Inflammatory macrophage (primary cell): ENCODE measurements around the gene ARFGEF3.
A peak's percentile ranks its signal among the peaks of the same experiment; 100 is the strongest.
"Not testable (repeated sequence)": the region's sequence is repeated elsewhere in the genome, so short reads cannot be mapped to it uniquely, and the experiment has no call there.

Experiments used
- DNase-seq, 2 donors: peaks; one replicate each; pipeline ENCODE4 v3.0.0-alpha.2; 2020 to 2022
- total RNA-seq, 18 experiments: gene quantifications; one replicate each; lab custom pipeline; 2026; ENCODE audit warnings: mixed read lengths in 6 of 18, inconsistent platforms in 2 of 18; lab: John Stamatoyannopoulos, UW

ARFGEF3 gene
- 2.5 to 15.9 (median 7.3) reads per million in 18 experiments for total RNA-seq

GRCh38 chr6:138161338-138162110, at the start of gene ARFGEF3:
TSS of gene ARFGEF3 (plus strand) at chr6:138161939. CDS start at chr6:138162087, 148 bp downstream.
- peak; percentile 4 to 62 for DNase-seq

GRCh38 chr6:138113588-138114210, 48.0 kb upstream of the ARFGEF3 start:
- no peak for DNase-seq

GRCh38 chr6:138115201-138115600, 46.5 kb upstream of the ARFGEF3 start:
- no peak for DNase-seq

GRCh38 chr6:138115877-138116660, 45.7 kb upstream of the ARFGEF3 start:
- DNase-seq: peak; percentile 77 to 84

- no peak for DNase-seq
These were observed 45.1 kb upstream of the ARFGEF3 start for GRCh38 chr6:138116661-138116999.

GRCh38 chr6:138117376-138117914, 44.3 kb upstream of the ARFGEF3 start:
- no peak for DNase-seq

- DNase-seq: not testable (repeated sequence)
These were observed 42.5 kb upstream of the ARFGEF3 start for GRCh38 chr6:138119229-138119628.

GRCh38 chr6:138119976-138120375, 41.8 kb upstream of the ARFGEF3 start:
- DNase-seq: no peak

- no peak for DNase-seq
These were observed 37.6 kb upstream of the ARFGEF3 start for GRCh38 chr6:138124096-138124495.

- DNase-seq: no peak
These were observed 33.6 kb upstream of the ARFGEF3 start for GRCh38 chr6:138128096-138128495.

- no peak for DNase-seq
These were observed 32.5 kb upstream of the ARFGEF3 start for GRCh38 chr6:138129190-138129589.

GRCh38 chr6:138142806-138143205, 18.9 kb upstream of the ARFGEF3 start:
- no peak for DNase-seq

GRCh38 chr6:138145402-138145801, 16.3 kb upstream of the ARFGEF3 start:
- no peak for DNase-seq

GRCh38 chr6:138146544-138146943, 15.2 kb upstream of the ARFGEF3 start:
- DNase-seq: no peak

GRCh38 chr6:138155443-138155842, 6.3 kb upstream of the ARFGEF3 start:
- no peak for DNase-seq

GRCh38 chr6:138157986-138158638, 3.6 kb upstream of the ARFGEF3 start:
- DNase-seq: no peak

GRCh38 chr6:138159246-138159645, 2.5 kb upstream of the ARFGEF3 start:
- DNase-seq: no peak

- no peak for DNase-seq
These were observed 1.2 kb upstream of the ARFGEF3 start for GRCh38 chr6:138160329-138161087.

- peak in 1 of 2 donors; percentile 11 for DNase-seq
These were observed 726 bp upstream of the ARFGEF3 start for GRCh38 chr6:138161088-138161337.

GRCh38 chr6:138162111-138162954, 594 bp downstream of the ARFGEF3 start:
- peak; percentile 21 to 51 for DNase-seq

- DNase-seq: no peak
These were observed 1.3 kb downstream of the ARFGEF3 start for GRCh38 chr6:138162955-138163575.
